Cardiac fibroblast (primary cell): ENCODE data around the gene IMP3.
"Not testable (repeated sequence)": the region's sequence is repeated elsewhere in the genome, so short reads cannot be mapped to it uniquely, and the experiment has no call there.

Experiments used
- DNase-seq, 2 donors: peaks; one replicate each; pipeline versions ENCODE4 v3.0.0 to v3.0.0-alpha.2; 2010; ENCODE audit warnings: low read depth in 2 of 2
- H3K4me3 ChIP-seq, 2 donors: replicated peaks in 1 of 2; 1 replicate in 1 of 2; 2 replicates in 1 of 2; pipeline ENCODE4 v1.5.1; 2011; ENCODE audit warnings: low read depth in 2 of 2, low read length in 2 of 2, mild to moderate bottlenecking in 2 of 2, moderate library complexity in 1 of 2
- CTCF ChIP-seq: IDR thresholded peaks from one replicate; pipeline ENCODE4 v1.5.1; 2011; ENCODE audit warnings: low read depth, mild to moderate bottlenecking, low read length, inconsistent platforms

Gene IMP3

DNA sequence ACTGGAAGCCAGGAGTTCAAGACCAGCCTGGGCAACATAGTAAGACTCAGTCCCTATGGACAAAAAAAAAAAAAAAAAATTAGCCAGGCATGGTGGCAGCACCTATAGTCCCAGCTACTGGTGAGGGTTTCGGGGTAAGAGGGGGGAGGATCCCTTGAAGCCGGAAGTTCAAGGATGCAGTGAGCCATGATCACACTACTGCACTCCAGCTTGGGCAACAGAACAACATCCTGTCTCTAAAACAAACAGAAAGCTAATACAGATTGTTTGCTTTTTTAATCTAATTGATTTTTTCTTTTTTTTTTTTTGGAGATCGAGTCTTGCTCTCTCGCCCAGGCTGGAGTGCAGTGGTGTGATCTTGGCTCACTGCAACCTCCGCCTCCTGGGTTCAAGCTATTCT lies 1.6 kb upstream of the IMP3 start:
- H3K4me3 ChIP-seq: no peak overlapping the region
- no peak for TF ChIP-seq CTCF
- DNase-seq: no peak

DNA sequence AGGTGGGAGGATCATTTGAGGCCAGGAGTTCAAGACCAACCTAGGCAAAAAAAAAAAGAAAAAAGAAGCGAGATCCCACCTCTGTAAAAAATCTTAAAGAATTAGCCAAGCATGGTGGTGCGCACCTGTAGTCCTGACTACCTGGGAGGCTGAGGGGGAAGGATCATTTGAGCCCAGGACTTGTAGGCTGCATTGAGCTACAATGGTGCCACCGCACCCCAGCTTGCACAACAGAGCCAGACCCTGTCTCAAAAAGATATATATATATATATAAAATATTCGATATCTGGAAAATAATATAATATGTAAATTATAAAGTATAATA lies 1.1 kb upstream of the IMP3 start:
- H3K4me3 ChIP-seq: no peak overlapping the region
- DNase-seq: no peak
- no peak for TF ChIP-seq CTCF

GRCh38 chr15:75640483-75641178 lies 607 bp upstream of the IMP3 start:
- DNase-seq: peak; percentile 53 to 68
- peak; percentile 20 for TF ChIP-seq CTCF
- H3K4me3 ChIP-seq: peak overlapping the region; percentile 91 to 98

DNA sequence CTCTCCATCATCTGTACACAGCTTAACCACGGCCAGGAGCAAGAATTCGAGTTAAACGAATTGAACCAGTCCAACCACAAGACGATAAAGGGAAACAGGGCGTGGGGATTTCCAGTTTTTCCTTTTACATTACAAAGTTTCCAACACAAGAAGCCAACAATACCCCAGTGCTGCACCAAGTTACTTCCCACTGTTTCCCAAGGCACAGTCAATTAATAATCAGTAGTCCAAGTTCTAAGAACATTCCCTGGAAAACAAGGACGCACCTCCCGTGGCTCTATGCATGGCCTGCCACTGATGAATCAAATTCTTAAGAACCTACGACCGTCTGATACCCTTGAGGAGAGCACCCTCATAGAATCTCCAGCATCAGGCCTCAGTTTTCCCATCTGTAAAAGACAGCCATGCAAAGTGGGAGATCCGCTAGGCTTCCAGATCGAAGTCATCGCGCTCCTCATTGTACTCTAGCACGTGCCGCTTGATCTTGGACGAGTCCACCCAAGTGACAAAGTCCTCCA lies 774 bp downstream of the IMP3 start:
- peak; percentile 23 to 47 for DNase-seq
- H3K4me3 ChIP-seq: peak overlapping the region; percentile 91 to 98
- no peak for TF ChIP-seq CTCF

GRCh38 chr15:75637245-75638009 lies 2.6 kb downstream of the IMP3 start:
- no peak for TF ChIP-seq CTCF
- DNase-seq: no peak
- H3K4me3 ChIP-seq: peak overlapping the region in 1 of 2 donors; percentile 98

- DNase-seq: no peak
- no peak for TF ChIP-seq CTCF
- H3K4me3 ChIP-seq: no peak overlapping the region
These were observed 4.0 kb downstream of the IMP3 start for GRCh38 chr15:75636026-75636425.

DNA sequence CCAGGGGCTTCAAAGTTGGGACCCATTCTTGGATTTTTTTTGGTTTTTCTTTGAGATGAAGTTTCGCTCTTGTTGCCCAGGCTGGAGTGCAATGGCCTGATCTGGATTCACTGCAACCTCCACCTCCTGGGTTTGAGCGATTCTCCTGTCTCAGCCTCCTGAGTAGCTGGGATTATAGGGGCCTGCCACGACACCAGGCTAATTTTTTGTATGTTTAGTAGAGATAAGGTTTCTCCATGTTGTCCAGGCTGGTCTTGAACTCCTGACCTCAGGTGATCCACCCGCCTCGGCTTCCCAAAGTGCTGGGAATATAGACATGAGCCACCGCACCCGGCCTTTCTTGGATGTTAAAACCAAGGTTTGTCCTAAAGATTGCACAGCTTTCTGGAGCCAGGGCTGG lies 6.1 kb downstream of the IMP3 start:
- H3K4me3 ChIP-seq, DNase-seq: not testable (repeated sequence)
